K562 (cell line): ENCODE data around the gene TMC6. TPM values are rescaled to one million over a fixed set of nuclear protein-coding genes. Genes with fewer than 3 reads are reported as not detected.

Experiments
- BRD4 ChIP-seq: fragments of 200-600 bp; sonication (generic); IDR thresholded peaks from 2 replicates; pipeline ENCODE4 v1.6.1; 2017; ENCODE audit warnings: inconsistent platforms
- CBX3 ChIP-seq, 2 experiments: IDR thresholded peaks; 1 replicate in 1 of 2; 2 replicates in 1 of 2; pipeline ENCODE4 v1.6.1; 2012; ENCODE audit warnings: inconsistent platforms in 2 of 2, low read length in 2 of 2, borderline replicate concordance in 1 of 2, control low read depth in 1 of 2
- CC2D1A ChIP-seq: fragments of 450-650 bp; IDR thresholded peaks from 2 replicates; pipeline ENCODE4 v1.6.1; 2017; ENCODE audit warnings: mild to moderate bottlenecking
- CREB1 ChIP-seq, 2 experiments: sonication (generic) in 1 of 2; formaldehyde crosslinking in 1 of 2; IDR thresholded peaks; 2 replicates each; pipeline versions ENCODE4 v1.6.1 to v1.8.0; 2012 to 2022; ENCODE audit warnings: inconsistent platforms in 1 of 2, mild to moderate bottlenecking in 1 of 2, missing genetic modification reagents in 1 of 2, moderate library complexity in 1 of 2
- ETV6 ChIP-seq, 3 experiments: fragments of 150-350 bp in 1 of 3; sonication (generic) in 1 of 3; formaldehyde crosslinking in 1 of 3; IDR thresholded peaks; 2 replicates each; pipeline versions ENCODE4 v1.6.1 to v1.8.0; 2014 to 2022; ENCODE audit warnings: borderline replicate concordance in 2 of 3, low read depth in 2 of 3, antibody characterized with exemption in 1 of 3, low read length in 1 of 3, mild to moderate bottlenecking in 1 of 3, missing genetic modification reagents in 1 of 3
- FOXA1 ChIP-seq: fragments of 450-650 bp; IDR thresholded peaks from 2 replicates; pipeline ENCODE4 v1.6.1; 2016; ENCODE audit warnings: mild to moderate bottlenecking, borderline replicate concordance
- JUNB ChIP-seq: fragments of 450-650 bp; formaldehyde crosslinking; conservative IDR thresholded peaks from 2 replicates; pipeline ENCODE4 v1.4.0; 2020; ENCODE audit warnings: mild to moderate bottlenecking
- MEIS2 ChIP-seq: fragments of 450-650 bp; IDR thresholded peaks from 2 replicates; pipeline ENCODE4 v1.6.1; 2014; ENCODE audit warnings: mild to moderate bottlenecking; ENCODE audit not compliant: partially characterized antibody
- MYNN ChIP-seq, 2 experiments: sonication (generic); formaldehyde crosslinking in 1 of 2; IDR thresholded peaks; 2 replicates each; pipeline versions ENCODE4 v1.5.0 to v1.6.1; 2016 to 2020; ENCODE audit warnings: antibody characterized with exemption in 1 of 2, missing genetic modification reagents in 1 of 2
- NBN ChIP-seq: fragments of 450-650 bp; IDR thresholded peaks from 2 replicates; pipeline ENCODE4 v1.6.1; 2016; ENCODE audit warnings: low read depth, mild to moderate bottlenecking
- PCBP1 ChIP-seq: fragments of 200-400 bp; formaldehyde crosslinking; IDR thresholded peaks from 2 replicates; pipeline ENCODE4 v1.6.1; 2018; ENCODE audit warnings: mild to moderate bottlenecking, low read depth, low read length; ENCODE audit not compliant: poor library complexity, severe bottlenecking
- PURB ChIP-seq: sonication (generic); formaldehyde crosslinking; IDR thresholded peaks from 2 replicates; pipeline ENCODE4 v1.9.0; 2021; ENCODE audit warnings: low read depth, mild to moderate bottlenecking, missing genetic modification reagents
- RBM22 ChIP-seq: fragments of 200-400 bp; formaldehyde crosslinking; IDR thresholded peaks from 2 replicates; pipeline ENCODE4 v1.6.1; 2018; ENCODE audit warnings: low read length, low read depth; ENCODE audit not compliant: poor library complexity, severe bottlenecking
- RFX7 ChIP-seq: fragments of 250-450 bp; sonication (Bioruptor Pico); IDR thresholded peaks from 2 replicates; pipeline ENCODE4 v1.5.1; 2021; ENCODE audit warnings: mild to moderate bottlenecking
- SETDB1 ChIP-seq: IDR thresholded peaks from one replicate; pipeline ENCODE4 v1.6.1; 2012; ENCODE audit warnings: low read length, control low read depth, inconsistent platforms
- STAG1 ChIP-seq: sonication (generic); formaldehyde crosslinking; IDR thresholded peaks from 2 replicates; pipeline ENCODE4 v1.5.0; 2020; ENCODE audit warnings: missing genetic modification reagents, borderline replicate concordance
- XRCC5 ChIP-seq: fragments of 200-400 bp; formaldehyde crosslinking; IDR thresholded peaks from 2 replicates; pipeline ENCODE4 v1.6.1; 2017; ENCODE audit warnings: low read depth, mild to moderate bottlenecking, low read length
- ZNF23 ChIP-seq: fragments of 250-450 bp; sonication (Bioruptor Pico); IDR thresholded peaks from 2 replicates; pipeline ENCODE4 v1.4.0; 2020; ENCODE audit warnings: mild to moderate bottlenecking
- ZNF347 ChIP-seq: fragments of 450-650 bp; formaldehyde crosslinking; IDR thresholded peaks from 2 replicates; pipeline ENCODE4 v1.4.0; 2020; ENCODE audit warnings: low read depth, mild to moderate bottlenecking, moderate library complexity
- ZNF384 ChIP-seq: IDR thresholded peaks from 2 replicates; pipeline ENCODE4 v1.6.1; 2012; ENCODE audit warnings: low read depth, low read length, improper control_type of control experiment
- ZNF586 ChIP-seq: fragments of 450-650 bp; formaldehyde crosslinking; conservative IDR thresholded peaks from 2 replicates; pipeline ENCODE4 v1.4.0; 2020; ENCODE audit warnings: mild to moderate bottlenecking, moderate library complexity
- polyA plus RNA-seq, 8 experiments: library from polyadenylated mRNA; depleted of rRNA in 4 of 8; stranded (reverse) in 5 of 8; unstranded in 3 of 8; fragments of >200 nt; fragmentation: Nextera tagmentation in 2 of 8; fragmentation: Illumina TruSeq in 1 of 8; extraction: Ambion mirVana in 2 of 8; extraction: Trizol in 1 of 8; gene quantifications; 2 replicates each; pipeline versions ENCODE4 v1.2.1 to v1.2.3, GENCODE V29; 2011 to 2014; ENCODE audit warnings: inconsistent platforms in 1 of 8, missing spikeins in 1 of 8
- total RNA-seq, 7 experiments: library from RNA; depleted of rRNA in 6 of 7; stranded (reverse); fragments of >200 nt in 6 of 7; fragmentation: Illumina TruSeq in 2 of 7; extraction: Trizol in 2 of 7; gene quantifications; 2 replicates each; pipeline versions ENCODE4 v1.2.1 to v1.2.3, GENCODE V29; 2011 to 2021; ENCODE audit warnings: low replicate concordance in 1 of 7
- TF ChIP-seq, protein P1 (sequence below): fragments of 200-400 bp; formaldehyde crosslinking; IDR thresholded peaks from 2 replicates; pipeline ENCODE4 v1.6.1; 2017; ENCODE audit warnings: mild to moderate bottlenecking, low read depth, low read length, moderate library complexity
- TF ChIP-seq, protein P2 (sequence below): fragments of 250-450 bp; sonication (Bioruptor Pico); IDR thresholded peaks from 2 replicates; pipeline ENCODE4 v1.8.0; 2022; ENCODE audit warnings: inconsistent platforms, mild to moderate bottlenecking, moderate library complexity, borderline replicate concordance

Gene TMC6
- total and polyA plus RNA-seq, 9 of the 15 experiments (the other 6 are each of a cell fraction or from before 2014, with no cell fraction given) = 4.1 to 351 (median 66.9) TPM

DNA sequence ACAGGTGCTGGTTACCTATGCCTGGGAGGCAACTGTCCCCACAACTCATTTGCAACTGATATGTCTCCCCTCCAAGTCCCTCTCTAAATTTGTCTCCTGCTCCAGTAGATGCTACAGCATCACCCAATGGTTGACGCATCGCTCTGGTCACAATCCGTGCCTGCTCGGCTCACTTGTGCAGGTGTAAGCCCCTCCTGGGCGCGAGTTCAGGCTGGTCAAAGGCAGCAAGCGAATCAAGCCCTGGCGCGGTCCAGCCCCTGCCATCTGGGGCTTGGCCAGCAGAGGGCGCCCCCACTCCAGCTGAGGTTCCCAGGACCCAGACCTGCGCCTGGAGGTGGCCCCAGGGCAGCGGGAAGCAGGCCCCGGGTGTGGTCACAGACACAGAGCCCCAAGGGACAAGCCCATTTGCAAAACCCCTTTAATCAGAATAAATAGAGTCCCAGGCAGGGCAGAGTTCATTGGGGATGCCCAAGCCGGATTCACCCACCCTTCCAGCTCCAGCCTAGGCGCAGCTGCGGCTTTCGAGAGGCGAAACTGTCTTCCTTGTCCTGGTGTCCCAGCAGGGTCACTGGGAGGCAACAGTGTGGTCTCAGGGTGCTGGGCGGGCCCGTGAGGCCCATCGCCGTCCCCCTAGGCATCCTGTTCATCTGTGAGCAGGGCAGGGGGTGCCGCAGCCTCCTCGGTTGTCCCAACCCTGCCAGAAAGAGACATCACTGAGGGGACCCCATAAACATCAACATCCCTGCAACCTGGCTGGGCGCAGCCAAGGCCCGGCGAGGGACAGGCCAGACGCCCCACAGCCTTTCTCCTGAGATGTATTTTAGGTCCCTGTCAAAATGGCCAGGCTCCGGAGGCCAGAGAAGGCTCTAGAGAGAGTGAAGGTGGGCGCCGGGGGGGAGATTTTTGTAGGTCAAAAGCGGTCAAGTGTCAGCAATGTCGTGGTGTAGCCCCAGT is 15.8 kb downstream of the TMC6 start (continued):
- TF ChIP-seq, protein P1, sequence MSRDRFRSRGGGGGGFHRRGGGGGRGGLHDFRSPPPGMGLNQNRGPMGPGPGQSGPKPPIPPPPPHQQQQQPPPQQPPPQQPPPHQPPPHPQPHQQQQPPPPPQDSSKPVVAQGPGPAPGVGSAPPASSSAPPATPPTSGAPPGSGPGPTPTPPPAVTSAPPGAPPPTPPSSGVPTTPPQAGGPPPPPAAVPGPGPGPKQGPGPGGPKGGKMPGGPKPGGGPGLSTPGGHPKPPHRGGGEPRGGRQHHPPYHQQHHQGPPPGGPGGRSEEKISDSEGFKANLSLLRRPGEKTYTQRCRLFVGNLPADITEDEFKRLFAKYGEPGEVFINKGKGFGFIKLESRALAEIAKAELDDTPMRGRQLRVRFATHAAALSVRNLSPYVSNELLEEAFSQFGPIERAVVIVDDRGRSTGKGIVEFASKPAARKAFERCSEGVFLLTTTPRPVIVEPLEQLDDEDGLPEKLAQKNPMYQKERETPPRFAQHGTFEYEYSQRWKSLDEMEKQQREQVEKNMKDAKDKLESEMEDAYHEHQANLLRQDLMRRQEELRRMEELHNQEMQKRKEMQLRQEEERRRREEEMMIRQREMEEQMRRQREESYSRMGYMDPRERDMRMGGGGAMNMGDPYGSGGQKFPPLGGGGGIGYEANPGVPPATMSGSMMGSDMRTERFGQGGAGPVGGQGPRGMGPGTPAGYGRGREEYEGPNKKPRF = no peak
- TF ChIP-seq, protein P2, sequence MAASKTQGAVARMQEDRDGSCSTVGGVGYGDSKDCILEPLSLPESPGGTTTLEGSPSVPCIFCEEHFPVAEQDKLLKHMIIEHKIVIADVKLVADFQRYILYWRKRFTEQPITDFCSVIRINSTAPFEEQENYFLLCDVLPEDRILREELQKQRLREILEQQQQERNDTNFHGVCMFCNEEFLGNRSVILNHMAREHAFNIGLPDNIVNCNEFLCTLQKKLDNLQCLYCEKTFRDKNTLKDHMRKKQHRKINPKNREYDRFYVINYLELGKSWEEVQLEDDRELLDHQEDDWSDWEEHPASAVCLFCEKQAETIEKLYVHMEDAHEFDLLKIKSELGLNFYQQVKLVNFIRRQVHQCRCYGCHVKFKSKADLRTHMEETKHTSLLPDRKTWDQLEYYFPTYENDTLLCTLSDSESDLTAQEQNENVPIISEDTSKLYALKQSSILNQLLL = no peak
- TF ChIP-seq PURB (CRISPR knock-in tag) (no peak), ZNF384 (no peak), ETV6 (IDR thresholded peaks at IDR 0.05; ENCODE audit: borderline replicate concordance in 1 of 2, low read depth in 2 of 2, low read length in 1 of 2) (no peak), ETV6 (CRISPR knock-in tag; IDR thresholded peaks at IDR 0.05; ENCODE audit: borderline replicate concordance) (no peak), BRD4 (no peak), ZNF23 (CRISPR knock-in tag) (no peak), SETDB1 (no peak), NBN (no peak), ZNF586 (CRISPR knock-in tag) (no peak), STAG1 (CRISPR knock-in tag) (peak; percentile 84; the same call in 1 of the 2 replicates), CBX3 (IDR thresholded peaks at IDR 0.05; ENCODE audit: borderline replicate concordance in 1 of 2, low read length in 2 of 2) (no peak), RFX7 (CRISPR knock-in tag) (0 out of 2 replicates have a peak, but pooled peaks have one; percentile 69), CC2D1A (no peak), ZNF347 (CRISPR knock-in tag) (no peak), FOXA1 (no peak), MEIS2 (no peak), PCBP1 (no peak), CREB1 (IDR thresholded peaks at IDR 0.05) (0 out of 2 replicates have a peak, but pooled peaks have one; percentile 13), CREB1 (CRISPR knock-in tag; IDR thresholded peaks at IDR 0.05) (no peak), RBM22 (peak; percentile 13), JUNB (CRISPR knock-in tag) (no peak), MYNN (IDR thresholded peaks at IDR 0.05) (peak; percentile 51; the same call in 1 of the 2 replicates), MYNN (CRISPR knock-in tag; IDR thresholded peaks at IDR 0.05) (no peak), XRCC5 (0 out of 2 replicates have a peak, but pooled peaks have one; percentile 66)
